Fibroblast of mammary gland (primary cell): ENCODE measurements around the gene TIMM10.
"Not testable (repeated sequence)": the region's sequence is repeated elsewhere in the genome, so short reads cannot be mapped to it uniquely, and the experiment has no call there.

Source experiments
- DNase-seq: peaks from one replicate; pipeline ENCODE4 v3.0.0-alpha.2; 2010; ENCODE audit warnings: low read depth
- H3K4me3 ChIP-seq: 2 replicates; pipeline ENCODE4 v1.5.1; 2011; ENCODE audit warnings: low read depth, mild to moderate bottlenecking, low read length, moderate library complexity; ENCODE audit not compliant: control insufficient read depth
- TF ChIP-seq, protein P1 (sequence below): conservative IDR thresholded peaks from 2 replicates; pipeline ENCODE4 v1.5.1; 2011; ENCODE audit warnings: low read depth, low read length, inconsistent platforms; ENCODE audit not compliant: control insufficient read depth, insufficient read depth

TIMM10 gene

DNA sequence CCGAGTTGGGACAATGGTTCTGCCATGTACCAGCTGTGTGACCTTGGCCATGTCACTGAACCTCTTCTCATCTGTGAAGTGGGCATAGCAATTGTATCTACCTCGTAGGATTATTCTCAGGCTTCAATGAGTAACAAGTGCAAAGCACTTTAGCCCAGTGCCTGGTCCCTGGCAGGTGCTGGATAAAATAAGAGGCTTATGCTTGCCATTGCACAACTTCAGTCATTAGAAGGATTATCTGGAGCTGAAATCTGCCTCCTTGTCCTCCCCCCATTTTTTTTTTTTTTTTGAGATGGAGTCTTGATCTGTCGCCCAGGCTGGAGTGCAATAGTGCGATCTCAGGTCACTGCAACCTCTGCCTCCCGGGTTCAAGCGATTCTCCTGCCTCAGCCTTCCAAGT lies 14.0 kb upstream of the TIMM10 start:
- TF ChIP-seq, protein P1, sequence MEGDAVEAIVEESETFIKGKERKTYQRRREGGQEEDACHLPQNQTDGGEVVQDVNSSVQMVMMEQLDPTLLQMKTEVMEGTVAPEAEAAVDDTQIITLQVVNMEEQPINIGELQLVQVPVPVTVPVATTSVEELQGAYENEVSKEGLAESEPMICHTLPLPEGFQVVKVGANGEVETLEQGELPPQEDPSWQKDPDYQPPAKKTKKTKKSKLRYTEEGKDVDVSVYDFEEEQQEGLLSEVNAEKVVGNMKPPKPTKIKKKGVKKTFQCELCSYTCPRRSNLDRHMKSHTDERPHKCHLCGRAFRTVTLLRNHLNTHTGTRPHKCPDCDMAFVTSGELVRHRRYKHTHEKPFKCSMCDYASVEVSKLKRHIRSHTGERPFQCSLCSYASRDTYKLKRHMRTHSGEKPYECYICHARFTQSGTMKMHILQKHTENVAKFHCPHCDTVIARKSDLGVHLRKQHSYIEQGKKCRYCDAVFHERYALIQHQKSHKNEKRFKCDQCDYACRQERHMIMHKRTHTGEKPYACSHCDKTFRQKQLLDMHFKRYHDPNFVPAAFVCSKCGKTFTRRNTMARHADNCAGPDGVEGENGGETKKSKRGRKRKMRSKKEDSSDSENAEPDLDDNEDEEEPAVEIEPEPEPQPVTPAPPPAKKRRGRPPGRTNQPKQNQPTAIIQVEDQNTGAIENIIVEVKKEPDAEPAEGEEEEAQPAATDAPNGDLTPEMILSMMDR: no peak
- no peak for DNase-seq
- no peak overlapping the region for H3K4me3 ChIP-seq

DNA sequence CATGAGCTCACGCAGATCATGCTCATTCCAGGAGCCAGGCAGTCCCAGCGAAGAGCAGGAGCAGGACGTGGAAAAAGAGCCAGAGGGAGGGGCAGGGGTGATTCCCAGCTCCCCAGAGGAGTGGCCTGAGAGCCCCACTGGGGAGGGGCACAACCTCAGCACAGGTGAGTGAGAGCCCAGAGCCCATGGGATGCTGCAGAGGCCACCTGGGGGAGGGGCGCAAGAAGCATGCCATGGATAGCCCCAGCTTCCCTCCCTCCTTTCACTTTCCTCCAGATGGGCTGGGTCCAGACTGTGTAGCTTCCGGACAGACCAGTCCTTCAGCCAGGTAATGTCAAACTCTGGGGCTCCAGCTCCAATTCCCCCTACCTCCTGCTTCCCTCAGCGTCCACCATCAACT lies 13.0 kb upstream of the TIMM10 start:
- H3K4me3 ChIP-seq: no peak overlapping the region
- TF ChIP-seq, protein P1: no peak
- DNase-seq: no peak

DNA sequence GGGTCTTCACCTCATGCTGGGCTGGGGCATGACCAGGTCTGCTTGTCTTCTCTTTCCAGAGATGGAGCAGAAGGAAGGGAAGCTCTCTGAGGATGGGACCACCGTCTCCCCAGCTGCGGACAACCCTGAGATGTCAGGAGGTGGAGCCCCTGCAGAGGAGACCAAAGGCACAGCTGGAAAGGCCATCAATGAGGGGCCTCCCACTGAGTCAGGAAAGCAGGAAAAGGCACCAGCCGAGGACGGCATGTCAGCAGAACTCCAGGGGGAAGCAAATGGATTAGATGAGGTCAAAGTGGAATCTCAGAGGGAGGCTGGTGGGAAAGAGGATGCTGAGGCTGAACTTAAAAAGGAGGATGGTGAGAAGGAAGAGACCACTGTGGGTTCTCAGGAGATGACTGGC lies 12.0 kb upstream of the TIMM10 start:
- TF ChIP-seq, protein P1: no peak
- DNase-seq: no peak

DNA sequence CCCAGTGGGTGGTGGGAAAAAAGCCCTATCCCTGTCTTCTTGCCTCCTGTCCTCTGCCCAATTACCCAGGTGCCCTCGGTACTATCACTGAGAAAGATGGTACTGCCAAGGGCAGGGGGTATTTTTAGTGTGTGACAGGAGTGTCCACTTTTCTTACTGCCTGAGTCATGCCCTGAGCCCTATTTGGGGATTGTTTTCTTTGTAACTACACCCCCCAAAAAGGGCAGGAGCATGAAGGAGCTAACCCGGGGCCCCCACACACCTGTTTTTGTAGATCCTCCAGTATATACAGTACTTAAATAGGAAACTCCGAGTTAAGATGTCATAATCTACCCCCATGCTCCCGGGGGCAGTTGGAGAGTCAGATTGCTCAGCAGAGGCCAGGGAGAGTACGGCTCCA lies 10.6 kb upstream of the TIMM10 start:
- DNase-seq: no peak
- TF ChIP-seq, protein P1: no peak
- no peak overlapping the region for H3K4me3 ChIP-seq

More for the DNA sequence above, 12.0 kb upstream of the TIMM10 start:
- H3K4me3 ChIP-seq: no peak overlapping the region

DNA sequence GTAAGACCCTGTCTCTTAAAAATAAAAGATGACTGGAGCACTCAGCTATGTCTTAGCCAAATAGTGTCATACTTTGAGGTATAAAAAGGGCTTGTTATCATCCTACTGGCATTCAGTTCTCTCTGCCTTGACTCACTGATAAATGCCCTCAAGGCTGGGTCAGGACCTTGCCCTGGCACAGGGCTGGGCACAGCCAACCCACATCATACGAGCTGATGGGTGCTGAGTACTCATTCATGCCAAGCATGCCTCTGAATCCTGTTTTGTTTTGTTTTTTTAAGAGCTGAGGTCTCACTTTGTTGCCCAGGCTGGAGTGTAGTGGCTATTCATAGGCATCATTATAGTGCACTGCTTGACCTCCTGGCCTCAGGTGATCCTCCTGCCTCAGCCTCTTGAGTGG lies 8.8 kb upstream of the TIMM10 start:
- no peak overlapping the region for H3K4me3 ChIP-seq
- no peak for DNase-seq
- TF ChIP-seq, protein P1: no peak

DNA sequence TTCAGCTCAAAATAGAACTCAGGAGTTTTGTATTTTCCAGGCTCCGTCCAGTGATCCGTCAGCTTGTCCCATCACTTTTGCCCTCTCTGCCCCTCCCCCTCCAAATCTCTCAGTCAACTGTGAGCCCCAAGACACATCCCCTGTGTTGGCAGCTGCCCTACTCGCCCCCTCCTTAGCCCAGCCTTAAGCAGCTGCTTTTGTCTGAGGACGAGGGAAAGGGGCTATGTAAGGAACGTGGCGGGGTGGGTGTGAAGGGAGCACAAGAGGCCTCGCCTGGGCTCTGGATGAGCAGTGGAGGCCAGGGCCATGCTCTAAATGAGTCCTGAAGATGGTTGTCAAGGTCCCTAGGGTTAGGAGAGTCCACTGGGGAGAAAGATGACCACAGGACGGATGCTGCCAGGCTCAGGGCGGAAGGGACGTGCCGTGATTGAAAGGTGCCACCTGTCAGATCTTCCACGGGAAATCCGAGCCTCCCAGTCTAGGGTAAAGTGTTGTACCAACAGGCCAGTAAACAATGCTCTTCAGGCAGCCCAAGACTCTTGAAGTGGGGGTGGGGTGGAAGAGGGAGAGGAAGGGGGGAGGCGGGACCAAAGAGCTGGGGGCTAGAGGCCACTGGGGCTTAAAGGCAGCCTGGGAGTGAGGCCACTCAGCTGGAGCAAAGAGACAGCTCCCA lies 6.5 kb upstream of the TIMM10 start, which contains the start of gene SMTNL1:
TSS of gene SMTNL1 (plus strand) at position 649 of the 673 bp plus-strand sequence. CDS start 5,048 bp downstream, outside the sequence.
- H3K4me3 ChIP-seq: no peak within 1 kb of the TSS
- TF ChIP-seq, protein P1: no peak
- no peak for DNase-seq

DNA sequence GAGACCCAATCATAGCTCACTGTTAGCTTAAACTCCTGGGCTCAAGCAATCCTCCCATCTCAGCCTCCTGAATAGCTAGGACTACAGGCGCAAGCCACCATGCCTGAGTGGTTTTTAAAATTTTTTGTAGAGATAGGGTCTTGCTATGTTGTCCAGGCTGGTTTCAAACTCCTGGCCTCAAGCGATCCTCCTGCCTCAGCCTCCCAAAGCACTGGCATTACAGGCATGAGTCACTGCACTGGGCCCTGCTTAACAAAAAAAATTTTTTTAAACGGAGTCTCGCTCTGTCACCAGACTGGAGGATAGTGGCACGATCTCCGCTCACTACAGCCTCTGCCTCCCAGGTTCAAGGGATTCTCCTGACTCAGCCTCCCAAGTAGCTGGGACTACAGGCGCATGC lies 3.9 kb upstream of the TIMM10 start:
- DNase-seq, H3K4me3 ChIP-seq: not testable (repeated sequence)
